Jurkat, Clone E6-1 (cell line): ENCODE measurements around the gene FAHD2A.
"Not testable (repeated sequence)": the region's sequence is repeated elsewhere in the genome, so short reads cannot be mapped to it uniquely, and the experiment has no call there.

Experiments used
- DNase-seq: peaks from one replicate; pipeline ENCODE4 v3.0.0-alpha.2; 2011; ENCODE audit warnings: low read depth, low spot score
- H3K4me3 ChIP-seq: 2 replicates; pipeline ENCODE4 v1.5.1; 2011; ENCODE audit warnings: mild to moderate bottlenecking, low read length, control low read depth, moderate library complexity

FAHD2A gene

GRCh38 chr2:95427196-95427867 is 24.8 kb downstream of the FAHD2A start:
- H3K4me3 ChIP-seq, DNase-seq: not testable (repeated sequence)

- DNase-seq, H3K4me3 ChIP-seq: not testable (repeated sequence)
Measured at GRCh38 chr2:95429748-95430467, 27.4 kb downstream of the FAHD2A start.

- not testable (repeated sequence) for DNase-seq, H3K4me3 ChIP-seq
Measured at GRCh38 chr2:95433373-95433772, 30.9 kb downstream of the FAHD2A start.

GRCh38 chr2:95433973-95434372 is 31.5 kb downstream of the FAHD2A start:
- DNase-seq, H3K4me3 ChIP-seq: not testable (repeated sequence)

- not testable (repeated sequence) for DNase-seq, H3K4me3 ChIP-seq
Measured at GRCh38 chr2:95434507-95435076, 32.1 kb downstream of the FAHD2A start.

GRCh38 chr2:95435162-95435871 is 32.8 kb downstream of the FAHD2A start:
- DNase-seq, H3K4me3 ChIP-seq: not testable (repeated sequence)

GRCh38 chr2:95435872-95436209 is 33.3 kb downstream of the FAHD2A start:
- DNase-seq, H3K4me3 ChIP-seq: not testable (repeated sequence)

- DNase-seq = not testable (repeated sequence)
Measured at GRCh38 chr2:95442474-95443099, 40.1 kb downstream of the FAHD2A start.

GRCh38 chr2:95445317-95445716 is 42.8 kb downstream of the FAHD2A start:
- DNase-seq, H3K4me3 ChIP-seq: not testable (repeated sequence)

More at GRCh38 chr2:95442474-95443099, 40.1 kb downstream of the FAHD2A start:
- not testable (repeated sequence) for H3K4me3 ChIP-seq

- not testable (repeated sequence) for DNase-seq, H3K4me3 ChIP-seq
Measured at GRCh38 chr2:95463292-95463691, 60.8 kb downstream of the FAHD2A start.
